Brain pericyte (primary cell): ENCODE data around the gene ADAMTS13.

Source experiments
- DNase-seq: peaks from one replicate; pipeline ENCODE4 v3.0.0-alpha.2; 2012; ENCODE audit warnings: low read depth, low spot score

The ADAMTS13 gene

GRCh38 chr9:133472277-133472645 lies 50.1 kb downstream of the ADAMTS13 start:
- no peak for DNase-seq

DNA sequence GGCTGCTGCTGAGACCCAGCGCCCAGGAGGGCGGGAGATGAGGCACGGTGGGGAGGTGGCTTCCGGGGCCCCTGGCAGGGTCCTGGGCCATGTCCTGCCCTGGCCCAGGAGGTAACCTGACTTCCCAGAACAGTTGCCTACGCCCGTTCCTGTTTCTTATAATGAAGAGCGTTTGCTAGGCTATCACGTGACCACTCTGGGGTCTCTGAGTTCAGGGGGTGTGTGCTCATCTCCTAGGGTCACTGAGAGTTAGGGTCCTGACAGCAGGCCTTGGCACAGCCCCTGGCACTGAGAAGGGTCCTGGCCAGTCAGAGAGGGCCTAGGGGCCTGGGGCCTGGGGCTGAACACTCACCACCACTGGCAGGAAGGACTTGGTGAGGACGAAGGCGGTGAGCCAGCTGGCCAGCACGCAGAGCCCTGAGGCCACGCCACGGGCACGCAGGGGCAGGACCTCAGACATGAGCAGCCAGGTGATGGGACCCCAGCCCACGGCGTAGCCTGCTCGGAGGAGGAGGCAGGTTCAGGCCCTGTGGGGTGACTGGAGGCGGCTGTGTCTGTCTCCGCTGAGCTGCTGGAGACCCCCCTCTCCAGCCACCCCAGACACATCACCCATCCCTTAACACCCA lies 50.7 kb downstream of the ADAMTS13 start:
- no peak for DNase-seq

- DNase-seq: no peak
Measured at GRCh38 chr9:133473743-133474142, 51.6 kb downstream of the ADAMTS13 start.

DNA sequence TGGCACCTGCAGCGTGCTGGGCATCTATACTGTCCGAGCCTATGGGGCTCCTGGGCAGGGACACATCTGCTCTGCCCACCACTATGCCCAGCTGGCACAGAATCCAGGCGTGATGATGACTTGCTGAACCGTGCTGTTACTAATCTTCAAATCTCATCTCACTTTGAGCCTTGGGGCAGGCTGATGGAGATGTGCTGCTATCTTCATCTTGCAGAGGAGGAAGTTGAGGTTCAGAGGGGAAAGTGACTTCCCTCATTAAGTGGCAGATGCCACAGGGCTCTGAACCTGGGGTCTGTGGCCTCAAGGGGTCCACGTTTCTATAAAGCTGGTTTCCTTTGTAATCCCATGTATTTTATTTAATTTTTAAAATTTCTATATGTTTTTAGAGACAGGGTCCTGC lies 52.0 kb downstream of the ADAMTS13 start:
- DNase-seq: no peak

DNA sequence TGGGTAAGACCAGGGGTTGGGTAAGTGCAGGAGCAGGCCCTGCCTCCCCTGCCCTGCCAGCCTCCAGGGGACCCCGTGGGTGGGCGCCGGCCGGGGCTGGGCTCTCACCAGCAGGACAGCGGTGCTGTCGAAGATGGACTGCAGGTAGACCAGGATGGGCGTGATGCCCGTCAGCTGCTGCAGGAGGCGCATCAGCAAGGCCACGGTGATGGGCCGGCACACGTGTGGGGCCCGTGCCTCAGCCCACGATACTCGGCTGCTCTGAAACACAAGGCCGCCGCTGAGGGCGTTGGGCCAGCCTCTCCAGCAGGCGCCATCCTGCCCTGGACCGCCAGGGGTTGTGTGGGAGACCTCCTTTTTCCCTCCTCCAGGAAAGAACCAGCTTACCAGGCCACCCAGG lies 52.7 kb downstream of the ADAMTS13 start:
- no peak for DNase-seq

GRCh38 chr9:133475292-133476012 lies 53.3 kb downstream of the ADAMTS13 start:
- DNase-seq: no peak

DNA sequence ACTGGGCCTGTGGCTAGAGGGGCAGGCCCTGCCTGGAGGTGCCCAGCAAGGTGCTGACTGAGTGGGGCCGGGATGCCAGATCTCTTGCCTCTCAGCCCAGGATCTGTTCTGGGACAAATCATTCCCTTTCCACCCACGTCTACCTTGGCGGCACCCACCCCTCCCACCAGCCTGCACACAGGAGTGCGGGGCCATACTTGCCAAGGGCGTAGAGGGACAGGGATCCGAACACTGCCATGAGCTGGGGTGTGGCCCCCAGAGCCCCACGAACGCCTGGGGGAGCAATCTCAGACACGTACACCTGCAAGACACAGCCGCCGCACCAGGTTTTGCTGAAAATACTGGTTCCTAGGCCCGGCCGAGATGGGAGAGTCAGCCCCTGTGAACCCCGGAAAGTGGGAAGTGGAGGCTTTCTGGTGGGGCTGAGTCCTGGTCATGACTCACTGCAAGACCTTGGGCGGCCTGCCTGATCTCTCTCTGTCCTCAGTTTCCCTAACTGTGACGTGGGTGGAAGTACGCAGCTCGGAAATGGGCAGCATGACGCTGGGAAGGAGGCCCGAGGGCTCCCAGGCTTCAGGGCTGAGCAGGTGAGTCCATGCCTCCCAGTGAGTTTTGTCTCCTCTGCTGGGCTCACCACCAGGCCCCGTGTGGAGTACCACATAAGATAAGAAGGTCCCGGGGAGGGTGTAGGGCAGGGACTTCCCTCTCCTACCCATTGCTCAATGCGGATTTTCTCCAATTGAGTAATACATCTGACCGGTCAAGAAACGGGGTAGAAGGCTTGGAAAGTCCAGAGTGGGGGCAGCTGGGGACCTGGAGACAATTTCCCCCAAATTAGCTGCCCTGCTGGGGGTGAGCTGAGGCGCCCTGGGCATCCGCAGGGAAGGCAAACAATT lies 54.1 kb downstream of the ADAMTS13 start:
- DNase-seq: no peak

- no peak for DNase-seq
Measured at GRCh38 chr9:133476941-133477340, 54.8 kb downstream of the ADAMTS13 start.

DNA sequence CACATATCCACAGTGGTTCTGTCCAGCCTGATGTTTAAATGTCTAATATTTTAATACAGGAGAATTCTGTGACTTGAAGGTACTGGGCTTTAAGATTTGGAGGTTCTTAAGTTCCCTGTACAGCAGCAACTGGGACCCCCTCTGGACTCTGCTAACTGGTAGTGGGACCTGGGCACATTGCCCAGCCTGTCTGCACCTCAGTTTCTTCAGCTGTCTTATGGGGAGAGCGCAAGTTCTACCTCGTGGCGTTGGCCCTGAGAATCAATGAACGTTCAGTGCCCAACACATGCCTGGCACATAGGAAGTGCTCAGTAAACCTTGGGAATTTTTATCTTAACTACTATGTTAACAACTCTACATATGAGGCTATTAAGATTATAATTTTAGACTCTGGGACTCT lies 55.3 kb downstream of the ADAMTS13 start:
- DNase-seq: no peak

GRCh38 chr9:133477992-133478850 lies 56.1 kb downstream of the ADAMTS13 start:
- DNase-seq: no peak

- no peak for DNase-seq
Measured at GRCh38 chr9:133478851-133479711, 56.9 kb downstream of the ADAMTS13 start, which contains the start of gene SLC2A6. Gene SLC2A6 (minus strand): TSS chr9:133479099. CDS start chr9:133479059, 40 bp downstream.

DNA sequence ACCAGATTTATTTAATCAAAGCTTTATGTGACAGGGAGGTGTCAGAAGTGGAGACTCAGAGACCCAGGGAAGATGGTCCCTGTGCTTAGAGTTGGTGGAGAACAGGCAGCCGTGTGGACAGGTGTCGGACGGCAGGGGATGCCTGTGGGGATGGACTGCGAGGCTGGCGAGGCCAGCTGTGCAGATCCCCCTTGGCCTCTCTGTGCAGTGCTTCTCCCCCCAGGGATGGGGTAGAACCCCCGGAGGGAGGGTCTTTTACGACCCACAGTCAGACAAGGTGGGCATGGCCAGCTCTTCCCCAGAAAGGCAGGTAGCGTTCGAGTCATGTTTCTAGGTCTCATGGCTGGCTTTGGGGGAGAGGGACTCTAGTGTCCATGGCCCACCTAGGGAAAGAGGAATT lies 61.4 kb downstream of the ADAMTS13 start:
- no peak for DNase-seq

- no peak for DNase-seq
Measured at GRCh38 chr9:133484671-133485437, 62.7 kb downstream of the ADAMTS13 start.

GRCh38 chr9:133485531-133486260 lies 63.5 kb downstream of the ADAMTS13 start:
- DNase-seq: no peak

DNA sequence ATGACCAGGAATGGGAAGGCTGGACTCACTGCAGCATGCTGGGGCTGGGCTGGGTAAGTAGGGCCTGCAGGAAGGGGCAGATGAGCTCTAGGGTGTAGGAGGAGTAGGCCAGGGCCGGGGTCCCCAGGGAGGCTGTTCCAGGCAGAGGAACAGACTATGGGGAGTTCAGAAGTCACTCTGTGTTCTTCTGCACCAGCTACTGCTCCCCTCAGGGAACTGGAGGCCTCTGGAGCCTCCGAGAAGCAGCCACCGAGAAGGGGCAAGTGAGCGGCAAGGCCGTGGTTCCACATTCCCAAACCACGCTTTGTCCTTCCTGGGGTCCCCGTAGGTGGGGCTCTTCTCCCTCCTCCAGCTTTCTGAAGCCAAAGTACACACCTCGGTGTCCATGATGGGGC lies 65.2 kb downstream of the ADAMTS13 start:
- no peak for DNase-seq

DNA sequence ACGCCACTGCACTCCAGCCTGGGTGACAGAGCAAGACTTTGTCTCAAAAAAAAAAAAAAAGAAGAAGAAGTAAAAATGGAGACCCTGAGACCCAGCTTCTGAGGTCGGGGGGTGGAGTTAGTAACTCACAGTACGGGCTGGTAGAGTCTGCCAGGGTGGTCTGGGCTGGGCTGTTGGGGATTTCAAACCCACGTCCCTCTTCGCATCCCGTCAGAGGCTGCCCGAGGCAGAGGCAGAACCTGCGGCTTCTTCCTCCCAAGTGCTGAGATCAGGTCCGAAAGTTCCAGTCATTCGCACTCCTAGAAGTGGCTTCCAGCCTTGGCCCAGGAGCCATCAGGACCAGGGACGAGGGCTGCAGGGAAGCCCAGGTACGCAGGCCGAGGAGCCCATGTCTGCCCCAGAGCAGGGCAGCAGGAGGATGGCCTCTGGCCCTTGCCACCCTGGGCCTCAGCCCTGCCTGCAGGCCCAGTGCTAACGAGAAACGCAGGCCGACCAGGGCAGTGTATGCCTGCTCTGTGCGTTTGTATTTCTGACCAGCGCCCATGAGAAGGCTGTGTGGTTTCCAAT lies 66.6 kb downstream of the ADAMTS13 start:
- DNase-seq: no peak

- DNase-seq: no peak
Measured at GRCh38 chr9:133489253-133490190, 67.4 kb downstream of the ADAMTS13 start.
